HEK293 (cell line): ENCODE results near the gene PAMR1.

Experiments used
- CTCF ChIA-PET: fragments of 350-600 bp; formaldehyde crosslinking; extraction: SDS; loops from one replicate; lab custom pipeline; 2021; ENCODE audit warnings: antibody characterized with exemption; lab: Yijun Ruan, JAX
- POLR2A ChIA-PET: fragments of 300-600 bp; formaldehyde crosslinking; extraction: SDS; loops from one replicate; lab custom pipeline; 2020; ENCODE audit warnings: antibody characterized with exemption, inconsistent platforms; lab: Yijun Ruan, JAX
- H3K27ac ChIP-seq: fragments of 200-500 bp; sonication (Bioruptor generic); 2 replicates; pipeline ENCODE4 v1.5.1; 2014; ENCODE audit warnings: low read depth, low read length, control low read depth, inconsistent platforms; ENCODE audit errors: extremely low read depth
- H3K36me3 ChIP-seq, 2 experiments: fragments of 200-500 bp in 1 of 2; sonication (Bioruptor generic) in 1 of 2; 1 replicate in 1 of 2; 2 replicates in 1 of 2; pipeline ENCODE4 v1.5.1; 2014 to 2017; ENCODE audit warnings: inconsistent platforms in 2 of 2, low read length in 2 of 2; ENCODE audit not compliant: control insufficient read depth in 2 of 2, insufficient read depth in 1 of 2
- H3K4me1 ChIP-seq: fragments of 200-500 bp; sonication (Bioruptor generic); 2 replicates; pipeline ENCODE4 v1.5.1; 2014; ENCODE audit warnings: mild to moderate bottlenecking, low read length, inconsistent platforms; ENCODE audit not compliant: control insufficient read depth, insufficient read depth
- H3K4me3 ChIP-seq: 2 replicates; pipeline ENCODE4 v1.5.1; 2011; ENCODE audit warnings: low read depth, mild to moderate bottlenecking, control low read depth, low read length, moderate library complexity
- H3K9me3 ChIP-seq: fragments of 200-500 bp; sonication (Bioruptor generic); 2 replicates; pipeline ENCODE4 v1.5.1; 2014; ENCODE audit warnings: low read depth, low read length, inconsistent platforms; ENCODE audit not compliant: control insufficient read depth, insufficient read depth
- ATF2 ChIP-seq: fragments of 450-650 bp; formaldehyde crosslinking; IDR thresholded peaks from 2 replicates; pipeline ENCODE4 v1.5.1; 2016; ENCODE audit warnings: missing biosample characterization, missing genetic modification characterization, low read depth
- CTCF ChIP-seq: fragments of 450-650 bp; formaldehyde crosslinking; IDR thresholded peaks from 2 replicates; pipeline ENCODE4 v1.5.1; 2016; ENCODE audit warnings: missing biosample characterization, missing genetic modification characterization
- GLIS1 ChIP-seq: fragments of 450-650 bp; formaldehyde crosslinking; IDR thresholded peaks from 2 replicates; pipeline ENCODE4 v1.5.1; 2016; ENCODE audit warnings: missing biosample characterization, missing genetic modification characterization
- KLF16 ChIP-seq: fragments of 450-650 bp; formaldehyde crosslinking; IDR thresholded peaks from 2 replicates; pipeline ENCODE4 v1.5.1; 2017; ENCODE audit warnings: missing biosample characterization, missing genetic modification characterization
- MYNN ChIP-seq: fragments of 450-650 bp; formaldehyde crosslinking; IDR thresholded peaks from 2 replicates; pipeline ENCODE4 v1.5.1; 2016; ENCODE audit warnings: missing biosample characterization, missing genetic modification characterization, borderline replicate concordance
- MZF1 ChIP-seq: fragments of 450-650 bp; formaldehyde crosslinking; IDR thresholded peaks from 2 replicates; pipeline ENCODE4 v1.5.1; 2017; ENCODE audit warnings: missing biosample characterization, missing genetic modification characterization, borderline replicate concordance
- PRDM10 ChIP-seq: fragments of 450-650 bp; formaldehyde crosslinking; IDR thresholded peaks from 2 replicates; pipeline ENCODE4 v1.5.1; 2016; ENCODE audit warnings: missing biosample characterization, missing genetic modification characterization
- SCRT1 ChIP-seq: fragments of 450-650 bp; formaldehyde crosslinking; IDR thresholded peaks from 2 replicates; pipeline ENCODE4 v1.5.1; 2016; ENCODE audit warnings: missing biosample characterization, missing genetic modification characterization, borderline replicate concordance
- SP2 ChIP-seq: fragments of 450-650 bp; formaldehyde crosslinking; IDR thresholded peaks from 2 replicates; pipeline ENCODE4 v1.5.1; 2016; ENCODE audit warnings: missing biosample characterization, missing genetic modification characterization
- SP7 ChIP-seq: fragments of 450-650 bp; formaldehyde crosslinking; IDR thresholded peaks from 2 replicates; pipeline ENCODE4 v1.5.1; 2016; ENCODE audit warnings: missing biosample characterization, missing genetic modification characterization
- WT1 ChIP-seq: fragments of 450-650 bp; formaldehyde crosslinking; IDR thresholded peaks from 2 replicates; pipeline ENCODE4 v1.5.1; 2016; ENCODE audit warnings: missing biosample characterization, missing genetic modification characterization
- ZBTB1 ChIP-seq: fragments of 450-650 bp; formaldehyde crosslinking; IDR thresholded peaks from 2 replicates; pipeline ENCODE4 v1.5.1; 2016; ENCODE audit warnings: missing biosample characterization, missing genetic modification characterization
- ZBTB26 ChIP-seq: fragments of 450-650 bp; formaldehyde crosslinking; optimal IDR thresholded peaks from 2 replicates; pipeline ENCODE3; 2016; ENCODE audit warnings: missing biosample characterization, mild to moderate bottlenecking, missing genetic modification characterization
- ZBTB8A ChIP-seq: fragments of 450-650 bp; formaldehyde crosslinking; IDR thresholded peaks from 2 replicates; pipeline ENCODE4 v1.5.1; 2016; ENCODE audit warnings: missing biosample characterization, missing genetic modification characterization
- ZIC2 ChIP-seq: fragments of 450-650 bp; formaldehyde crosslinking; IDR thresholded peaks from 2 replicates; pipeline ENCODE4 v1.5.1; 2016; ENCODE audit warnings: missing biosample characterization, missing genetic modification characterization
- ZNF16 ChIP-seq: fragments of 450-650 bp; formaldehyde crosslinking; IDR thresholded peaks from 2 replicates; pipeline ENCODE4 v1.5.1; 2016; ENCODE audit warnings: low read depth, missing biosample characterization, missing genetic modification characterization
- ZNF184 ChIP-seq: fragments of 450-650 bp; IDR thresholded peaks from 2 replicates; pipeline ENCODE4 v1.5.1; 2018; ENCODE audit warnings: missing biosample characterization, mild to moderate bottlenecking, missing genetic modification characterization
- ZNF214 ChIP-seq: fragments of 450-650 bp; formaldehyde crosslinking; IDR thresholded peaks from 2 replicates; pipeline ENCODE4 v1.5.1; 2017; ENCODE audit warnings: missing biosample characterization, mild to moderate bottlenecking, missing genetic modification characterization, borderline replicate concordance
- ZNF398 ChIP-seq: fragments of 450-650 bp; formaldehyde crosslinking; IDR thresholded peaks from 2 replicates; pipeline ENCODE4 v1.5.1; 2017; ENCODE audit warnings: missing biosample characterization, missing genetic modification characterization
- ZNF513 ChIP-seq: fragments of 450-650 bp; IDR thresholded peaks from 2 replicates; pipeline ENCODE4 v1.5.1; 2018; ENCODE audit warnings: missing biosample characterization, missing genetic modification characterization
- ZNF544 ChIP-seq: fragments of 450-650 bp; formaldehyde crosslinking; IDR thresholded peaks from 2 replicates; pipeline ENCODE4 v1.5.0; 2017; ENCODE audit warnings: missing biosample characterization, missing genetic modification characterization
- ZNF555 ChIP-seq: fragments of 450-650 bp; formaldehyde crosslinking; conservative IDR thresholded peaks from 2 replicates; pipeline ENCODE4 v1.5.1; 2017; ENCODE audit warnings: missing biosample characterization, mild to moderate bottlenecking, missing genetic modification characterization, inconsistent platforms
- ZNF654 ChIP-seq: fragments of 450-650 bp; formaldehyde crosslinking; IDR thresholded peaks from 2 replicates; pipeline ENCODE4 v1.5.1; 2016; ENCODE audit warnings: low read depth, missing biosample characterization, missing genetic modification characterization
- ZNF670 ChIP-seq: fragments of 450-650 bp; formaldehyde crosslinking; IDR thresholded peaks from 2 replicates; pipeline ENCODE4 v1.5.1; 2016; ENCODE audit warnings: missing biosample characterization, missing genetic modification characterization, low read depth
- ZSCAN16 ChIP-seq: fragments of 450-650 bp; formaldehyde crosslinking; IDR thresholded peaks from 2 replicates; pipeline ENCODE4 v1.5.1; 2016; ENCODE audit warnings: missing biosample characterization, missing genetic modification characterization

The PAMR1 gene

GRCh38 chr11:35419184-35419829, 106.1 kb downstream of the PAMR1 start, which contains the start of gene SLC1A2:
Gene SLC1A2 (minus strand): TSS chr11:35419558. CDS start chr11:35418966, 592 bp downstream.
- Histone ChIP-seq H3K36me3 (no peaks in the 10 kb centered on the region), H3K4me3 (peak within 1 kb of the TSS; percentile 59), H3K4me1 (no peaks in the 10 kb centered on the region), H3K9me3 (no peaks in the 10 kb centered on the region), H3K27ac (peak within 1 kb of the TSS; percentile 49; the same call in 1 of the 2 replicates)
- ChIA-PET POLR2A (interaction anchor here (0.7 kb wide), 2 partner anchors 24 to 211 kb away, joined by 3 to 4 read pairs; no protein-coding TSS in a partner anchor), CTCF (interaction anchor here (0.6 to 1.2 kb wide), 5 partner anchors 79 to 963 kb away, joined by 3 to 5 read pairs (median 4); no protein-coding TSS in a partner anchor)
- TF ChIP-seq ZNF670 (tag by site-specific recombination): no peak
- TF ChIP-seq ZIC2: peak; percentile 70
- peak; percentile 97 for TF ChIP-seq ZBTB26 (tag by site-specific recombination)
- TF ChIP-seq ZBTB8A (tag by site-specific recombination): peak; percentile 86
- TF ChIP-seq ZNF214 (tag by site-specific recombination): no peak
- TF ChIP-seq MZF1 (tag by site-specific recombination): peak; percentile 93
- TF ChIP-seq ZNF513: no peak
- TF ChIP-seq GLIS1 (tag by site-specific recombination): peak; percentile 55
- no peak for TF ChIP-seq ZNF544 (tag by site-specific recombination)
- TF ChIP-seq CTCF: peak; percentile 65
- peak; percentile 20; the same call in 1 of the 2 replicates for TF ChIP-seq SP2 (tag by site-specific recombination)
- no peak for TF ChIP-seq PRDM10 (tag by site-specific recombination)
- no peak for TF ChIP-seq ATF2
- no peak for TF ChIP-seq MYNN (tag by site-specific recombination)
- TF ChIP-seq SCRT1 (tag by site-specific recombination): no peak
- peak; percentile 71 for TF ChIP-seq ZNF398
- TF ChIP-seq ZNF654 (tag by site-specific recombination): no peak
- no peak for TF ChIP-seq ZNF555 (tag by site-specific recombination)
- TF ChIP-seq SP7: no peak; the same call in 1 of the 2 replicates
- TF ChIP-seq ZNF184 (tag by site-specific recombination): no peak
- TF ChIP-seq ZNF16 (tag by site-specific recombination): no peak
- no peak for TF ChIP-seq ZSCAN16 (tag by site-specific recombination)
- no peak for TF ChIP-seq WT1
- 0 out of 2 replicates have a peak, but pooled peaks have one; percentile 42 for TF ChIP-seq ZBTB1 (tag by site-specific recombination)
- TF ChIP-seq KLF16 (tag by site-specific recombination): no peak
